Mesendoderm (in vitro differentiated cells): ENCODE results near the gene CGNL1.

Experiments
- DNase-seq: peaks from one replicate; pipeline ENCODE4 v3.0.0; 2013
- H2AK5ac ChIP-seq: 2 replicates; pipeline ENCODE4 v1.6.1; 2013; ENCODE audit warnings: low read length, inconsistent platforms
- H2BK120ac ChIP-seq: 2 replicates; pipeline ENCODE4 v1.6.1; 2013; ENCODE audit warnings: low read depth, mild to moderate bottlenecking, low read length, moderate library complexity, mixed read lengths
- H2BK15ac ChIP-seq: replicated peaks from 2 replicates; pipeline ENCODE4 v1.6.1; 2013; ENCODE audit warnings: low read depth, mild to moderate bottlenecking, moderate library complexity
- H2BK5ac ChIP-seq: 2 replicates; pipeline ENCODE4 v1.6.1; 2013; ENCODE audit warnings: low read length, inconsistent platforms
- H3K18ac ChIP-seq: 2 replicates; pipeline ENCODE4 v1.6.1; 2013; ENCODE audit warnings: mild to moderate bottlenecking, low read length, mixed read lengths
- H3K23ac ChIP-seq: one replicate; pipeline ENCODE4 v1.6.1; 2013; ENCODE audit warnings: low read length
- H3K27ac ChIP-seq: 2 replicates; pipeline ENCODE4 v1.5.1; 2013; ENCODE audit warnings: low read depth, mild to moderate bottlenecking, inconsistent platforms, low read length, moderate library complexity
- H3K27me3 ChIP-seq: 2 replicates; pipeline ENCODE4 v1.6.1; 2013; ENCODE audit warnings: low read length, control low read depth, mild to moderate bottlenecking, inconsistent platforms; ENCODE audit not compliant: insufficient read depth, poor library complexity
- H3K36me3 ChIP-seq: 2 replicates; pipeline ENCODE4 v1.6.1; 2013; ENCODE audit warnings: low read length, inconsistent platforms; ENCODE audit not compliant: control insufficient read depth, insufficient read depth
- H3K4ac ChIP-seq: one replicate; pipeline ENCODE4 v1.6.1; 2013; ENCODE audit warnings: low read depth, mild to moderate bottlenecking, low read length, moderate library complexity
- H3K4me1 ChIP-seq: 2 replicates; pipeline ENCODE4 v1.6.1; 2013; ENCODE audit warnings: low read depth, low read length, inconsistent platforms; ENCODE audit not compliant: control insufficient read depth
- H3K4me2 ChIP-seq: 2 replicates; pipeline ENCODE4 v1.6.1; 2013; ENCODE audit warnings: low read length
- H3K4me3 ChIP-seq: 2 replicates; pipeline ENCODE4 v1.5.1; 2013; ENCODE audit warnings: mild to moderate bottlenecking, low read length
- H3K56ac ChIP-seq: one replicate; pipeline ENCODE4 v1.6.1; 2013; ENCODE audit warnings: low read length
- H3K79me1 ChIP-seq: 2 replicates; pipeline ENCODE4 v1.6.1; 2013; ENCODE audit warnings: low read length, inconsistent platforms
- H3K79me2 ChIP-seq: 2 replicates; pipeline ENCODE4 v1.6.1; 2013; ENCODE audit warnings: mild to moderate bottlenecking, low read length; ENCODE audit not compliant: control insufficient read depth, insufficient read depth
- H3K9ac ChIP-seq: 2 replicates; pipeline ENCODE4 v1.6.1; 2013; ENCODE audit warnings: low read length, inconsistent platforms
- H4K5ac ChIP-seq: one replicate; pipeline ENCODE4 v1.6.1; 2013; ENCODE audit warnings: low read length
- H4K8ac ChIP-seq: one replicate; pipeline ENCODE4 v1.6.1; 2013; ENCODE audit warnings: low read depth, mild to moderate bottlenecking, control low read depth, low read length, moderate library complexity
- WGBS: extraction: QIAGEN DNeasy Blood & Tissue Kit; methylation state at CpG from one replicate; pipeline ENCODE4 v1.1.7; 2013; ENCODE audit warnings: low lambda C conversion rate, missing lambda C conversion rate; ENCODE audit not compliant: insufficient coverage; ENCODE audit errors: extremely low coverage; 5-methylcytosine and 5-hydroxymethylcytosine counted together

The CGNL1 gene

DNA sequence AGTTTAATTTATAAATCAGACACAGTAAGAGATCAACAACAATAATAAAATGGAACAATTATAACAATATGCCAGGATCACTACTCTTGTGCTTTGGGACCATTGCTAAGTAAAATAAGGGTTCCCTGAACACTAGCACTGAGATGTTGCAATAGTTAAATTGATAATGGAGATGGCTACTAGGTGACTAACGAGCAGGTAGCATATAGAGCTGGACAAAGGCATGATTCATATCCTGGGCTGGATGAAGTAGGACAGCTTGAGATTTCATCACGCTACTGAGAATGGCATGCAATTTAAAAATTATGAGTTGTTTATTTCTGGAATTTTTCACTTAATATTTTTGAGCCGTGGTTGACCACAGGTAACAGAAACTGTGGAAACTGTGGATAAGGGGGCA is 194.7 kb downstream of the CGNL1 start:
- Histone ChIP-seq H3K36me3 (no peaks in the 10 kb centered on the region), H2BK15ac (no peak overlapping the region), H2AK5ac (no peak overlapping the region), H3K4me2 (no peak overlapping the region), H3K9ac (no peak overlapping the region), H3K27me3 (no peaks in the 10 kb centered on the region), H3K4me1 (no peaks in the 10 kb centered on the region), H3K4me3 (no peak overlapping the region), H4K5ac (no peak overlapping the region), H3K18ac (no peak overlapping the region), H3K79me1 (no peaks in the 10 kb centered on the region), H3K79me2 (no peaks in the 10 kb centered on the region), H4K8ac (no peak overlapping the region), H3K4ac (no peak overlapping the region), H3K56ac (no peak overlapping the region), H3K23ac (no peak overlapping the region), H2BK5ac (no peak overlapping the region), H3K27ac (no peak overlapping the region), H2BK120ac (no peak overlapping the region)
- DNase-seq: no peak
- WGBS: no CpG with 5 or more reads among the region's 3 CpGs

DNA sequence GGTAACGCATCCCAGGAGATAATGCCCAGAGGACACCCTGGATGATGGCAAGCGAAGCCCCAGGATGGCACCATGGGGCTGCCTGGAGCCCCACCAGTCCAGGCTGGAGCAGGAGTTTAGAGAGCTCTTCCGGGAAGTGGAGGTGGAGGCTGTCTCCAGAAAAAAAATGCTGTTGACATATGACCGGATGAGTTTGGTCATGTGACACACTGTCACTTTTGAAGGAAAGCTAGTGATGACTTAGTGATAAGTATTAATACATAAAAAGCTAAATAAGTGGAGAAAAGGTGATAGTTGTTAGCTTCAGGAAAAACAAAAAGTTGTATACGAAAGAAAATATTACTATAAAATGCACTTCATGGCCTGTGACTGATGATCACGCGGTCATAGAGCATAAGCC is 195.4 kb downstream of the CGNL1 start:
- Histone ChIP-seq H3K4me2 (no peak overlapping the region), H3K4me1 (no peaks in the 10 kb centered on the region), H3K79me1 (no peaks in the 10 kb centered on the region), H4K8ac (no peak overlapping the region), H2BK5ac (no peak overlapping the region), H2BK120ac (no peak overlapping the region), H2BK15ac (no peak overlapping the region), H4K5ac (no peak overlapping the region), H3K23ac (no peak overlapping the region), H3K27ac (no peak overlapping the region), H3K36me3 (no peaks in the 10 kb centered on the region), H3K79me2 (no peaks in the 10 kb centered on the region), H3K9ac (no peak overlapping the region), H3K27me3 (no peaks in the 10 kb centered on the region), H3K18ac (no peak overlapping the region), H2AK5ac (no peak overlapping the region), H3K4ac (no peak overlapping the region), H3K56ac (no peak overlapping the region), H3K4me3 (no peak overlapping the region)
- no peak for DNase-seq
- no CpG with 5 or more reads among the region's 7 CpGs for WGBS

DNA sequence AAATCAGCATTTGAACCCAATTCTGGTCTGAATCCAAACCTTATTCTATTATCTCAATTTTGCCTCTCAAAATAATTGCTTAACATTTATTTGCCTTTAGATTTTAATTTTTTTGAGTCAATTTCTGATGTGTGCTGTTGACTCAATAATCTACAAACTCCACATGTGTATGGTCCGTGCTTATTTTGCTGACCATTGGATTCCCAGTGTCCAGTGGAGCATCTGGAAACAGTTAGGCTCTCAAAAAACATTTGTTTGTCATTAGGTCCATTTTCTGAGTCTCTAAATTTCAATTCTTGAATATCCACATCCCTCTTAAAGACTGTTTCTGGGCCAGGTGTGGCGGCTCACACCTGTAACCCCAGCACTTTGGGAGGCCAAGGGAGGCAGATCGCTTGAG is 196.2 kb downstream of the CGNL1 start:
- Histone ChIP-seq H2BK120ac (no peak overlapping the region), H3K36me3 (no peaks in the 10 kb centered on the region), H3K4ac (no peak overlapping the region), H3K9ac (no peak overlapping the region), H3K4me2 (no peak overlapping the region), H3K56ac (no peak overlapping the region), H2BK15ac (no peak overlapping the region), H3K18ac (no peak overlapping the region), H3K4me3 (no peak overlapping the region), H4K8ac (no peak overlapping the region), H3K4me1 (no peaks in the 10 kb centered on the region), H3K79me2 (no peaks in the 10 kb centered on the region), H4K5ac (no peak overlapping the region), H2AK5ac (no peak overlapping the region), H3K23ac (no peak overlapping the region), H2BK5ac (no peak overlapping the region), H3K27ac (no peak overlapping the region), H3K79me1 (no peaks in the 10 kb centered on the region), H3K27me3 (no peaks in the 10 kb centered on the region)
- DNase-seq: no peak
- no CpG with 5 or more reads among the region's 3 CpGs for WGBS

DNA sequence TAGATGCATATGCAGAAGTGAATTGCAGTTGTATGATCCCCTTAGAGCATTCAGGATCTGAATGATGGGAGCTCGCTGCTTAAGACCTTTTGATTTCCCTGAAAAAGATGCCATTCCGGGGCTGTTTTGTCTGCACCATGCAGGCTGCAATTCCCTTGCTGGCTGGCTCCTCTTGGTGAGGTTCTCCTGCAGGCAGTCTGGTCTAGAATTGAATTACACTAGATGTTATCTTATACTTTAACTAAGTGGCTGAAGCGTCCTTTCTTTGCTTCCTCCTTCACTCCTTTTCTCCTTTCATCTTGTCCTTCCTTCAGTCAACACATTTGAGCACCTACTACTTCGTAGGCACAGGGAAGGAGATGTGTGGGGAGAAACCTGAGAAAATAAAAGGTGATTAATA is 196.8 kb downstream of the CGNL1 start:
- DNase-seq: no peak
- H3K4ac ChIP-seq: no peak overlapping the region
- no peak overlapping the region for H2BK120ac ChIP-seq
- H3K56ac ChIP-seq: no peak overlapping the region
- no peak overlapping the region for H4K5ac ChIP-seq
- H3K4me2 ChIP-seq: no peak overlapping the region
- no peak overlapping the region for H3K23ac ChIP-seq
- no peak overlapping the region for H2BK5ac ChIP-seq
- no peak overlapping the region for H3K18ac ChIP-seq
- no peak overlapping the region for H3K9ac ChIP-seq
- no peak overlapping the region for H4K8ac ChIP-seq
- no peaks in the 10 kb centered on the region for H3K4me1 ChIP-seq
- H2BK15ac ChIP-seq: no peak overlapping the region
- H3K27me3 ChIP-seq: no peaks in the 10 kb centered on the region
- WGBS: no CpG with 5 or more reads among the region's 4 CpGs
- H3K79me1 ChIP-seq: no peaks in the 10 kb centered on the region
- H3K4me3 ChIP-seq: no peak overlapping the region
- no peaks in the 10 kb centered on the region for H3K36me3 ChIP-seq
- H3K27ac ChIP-seq: no peak overlapping the region
- H2AK5ac ChIP-seq: no peak overlapping the region
- no peaks in the 10 kb centered on the region for H3K79me2 ChIP-seq

DNA sequence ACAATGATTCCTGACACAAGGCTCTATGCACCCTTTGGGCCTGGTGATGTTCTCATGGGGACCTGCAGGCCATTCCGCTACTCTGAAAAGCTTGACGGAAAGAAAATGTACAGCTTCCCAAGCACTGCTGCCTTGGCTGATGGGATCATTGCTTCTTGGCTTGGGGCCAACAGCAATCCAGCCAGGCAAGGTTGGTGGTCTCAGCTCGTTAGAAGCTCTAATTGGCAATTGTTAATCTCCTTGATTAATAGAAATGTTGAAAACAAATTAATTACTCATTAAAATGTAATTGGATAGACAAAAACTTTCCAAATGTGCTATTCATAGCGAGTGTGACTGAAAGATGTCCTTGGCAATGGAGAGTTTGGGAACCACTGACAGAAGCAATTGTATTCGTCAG is 199.1 kb downstream of the CGNL1 start:
- no peaks in the 10 kb centered on the region for H3K27me3 ChIP-seq
- H4K8ac ChIP-seq: no peak overlapping the region
- H3K4ac ChIP-seq: no peak overlapping the region
- no peak overlapping the region for H3K27ac ChIP-seq
- H2BK15ac ChIP-seq: no peak overlapping the region
- no peak overlapping the region for H2BK120ac ChIP-seq
- no peak overlapping the region for H3K18ac ChIP-seq
- no CpG with 5 or more reads among the region's 5 CpGs for WGBS
- no peak overlapping the region for H3K23ac ChIP-seq
- H3K9ac ChIP-seq: no peak overlapping the region
- H3K56ac ChIP-seq: no peak overlapping the region
- no peak overlapping the region for H4K5ac ChIP-seq
- H3K4me3 ChIP-seq: no peak overlapping the region
- no peaks in the 10 kb centered on the region for H3K79me2 ChIP-seq
- no peak for DNase-seq
- H2BK5ac ChIP-seq: no peak overlapping the region
- H3K4me1 ChIP-seq: no peaks in the 10 kb centered on the region
- no peaks in the 10 kb centered on the region for H3K79me1 ChIP-seq
- no peaks in the 10 kb centered on the region for H3K36me3 ChIP-seq
- no peak overlapping the region for H2AK5ac ChIP-seq
- no peak overlapping the region for H3K4me2 ChIP-seq

DNA sequence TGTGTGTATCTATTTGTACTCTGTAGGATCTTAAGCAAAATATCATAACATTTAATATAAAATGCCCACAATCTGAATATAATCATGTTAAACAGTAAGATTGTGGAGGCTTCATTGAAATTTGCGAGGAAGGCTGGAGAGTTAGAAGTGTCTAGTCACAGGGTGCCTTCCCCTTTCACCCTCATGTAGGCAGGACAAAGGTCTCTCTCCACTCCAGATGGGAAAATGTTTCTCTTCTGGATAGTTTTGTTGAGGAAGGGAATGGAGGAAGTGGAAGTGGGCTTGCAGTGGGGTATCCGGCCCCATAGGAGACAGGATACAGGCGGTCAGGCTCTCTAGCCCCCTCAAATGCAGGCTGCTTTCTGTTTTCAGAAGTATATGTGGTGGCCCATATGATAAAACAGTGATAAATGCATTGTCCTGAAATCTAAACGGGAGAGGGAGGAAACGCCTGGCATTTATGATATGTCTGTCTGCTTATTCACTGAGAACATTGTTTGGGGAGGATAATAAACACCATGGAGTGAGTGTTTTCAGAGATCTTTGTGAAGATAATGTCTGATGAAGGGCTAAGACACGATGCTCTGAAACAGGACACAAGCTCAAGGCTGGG is 202.1 kb downstream of the CGNL1 start:
- Histone ChIP-seq H3K4me1 (no peaks in the 10 kb centered on the region), H3K27me3 (no peaks in the 10 kb centered on the region), H3K36me3 (no peaks in the 10 kb centered on the region), H3K56ac (no peak overlapping the region), H2BK15ac (no peak overlapping the region), H3K23ac (no peak overlapping the region), H4K8ac (no peak overlapping the region), H4K5ac (no peak overlapping the region), H2BK120ac (no peak overlapping the region), H2BK5ac (no peak overlapping the region), H3K4ac (no peak overlapping the region), H3K4me2 (no peak overlapping the region), H3K79me1 (no peaks in the 10 kb centered on the region), H3K79me2 (no peaks in the 10 kb centered on the region), H3K27ac (no peak overlapping the region), H3K9ac (no peak overlapping the region), H2AK5ac (no peak overlapping the region), H3K18ac (no peak overlapping the region), H3K4me3 (no peak overlapping the region)
- WGBS: no CpG with 5 or more reads among the region's 6 CpGs
- no peak for DNase-seq
